Measurements from ENCODE around the gene SYT7.

DNA sequence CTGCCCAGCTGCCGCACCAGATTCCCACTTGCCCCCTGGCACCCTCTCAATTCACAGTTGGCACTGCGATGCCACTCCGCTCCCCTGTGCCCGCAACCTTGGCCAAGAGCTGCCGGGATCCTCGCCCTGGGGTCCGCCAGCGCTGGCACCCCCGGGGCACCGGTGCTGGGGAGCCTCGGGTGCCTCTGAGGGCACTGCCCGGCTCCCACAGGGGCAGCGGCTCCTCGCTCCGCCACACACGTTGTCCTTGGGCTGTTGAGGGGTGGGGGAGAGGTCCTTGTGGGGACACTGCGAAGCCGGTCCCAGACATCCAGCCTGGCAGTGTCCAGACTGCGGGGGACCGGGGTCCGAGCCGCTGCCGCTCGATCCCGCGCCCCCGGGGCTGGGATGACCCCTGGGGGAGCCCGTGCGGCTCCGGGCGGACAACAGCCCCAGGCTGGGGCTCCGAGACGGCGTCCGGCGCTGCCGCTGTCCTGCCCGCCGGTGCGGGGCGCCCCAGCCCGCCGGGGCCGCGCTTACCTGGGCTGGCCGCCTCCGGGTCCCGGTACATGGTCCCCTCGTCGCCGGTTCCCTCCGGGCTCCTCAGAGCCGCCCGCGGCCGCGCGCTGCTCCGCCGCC lies 496 bp downstream of the SYT7 start:
- TF ChIP-seq, protein P1, sequence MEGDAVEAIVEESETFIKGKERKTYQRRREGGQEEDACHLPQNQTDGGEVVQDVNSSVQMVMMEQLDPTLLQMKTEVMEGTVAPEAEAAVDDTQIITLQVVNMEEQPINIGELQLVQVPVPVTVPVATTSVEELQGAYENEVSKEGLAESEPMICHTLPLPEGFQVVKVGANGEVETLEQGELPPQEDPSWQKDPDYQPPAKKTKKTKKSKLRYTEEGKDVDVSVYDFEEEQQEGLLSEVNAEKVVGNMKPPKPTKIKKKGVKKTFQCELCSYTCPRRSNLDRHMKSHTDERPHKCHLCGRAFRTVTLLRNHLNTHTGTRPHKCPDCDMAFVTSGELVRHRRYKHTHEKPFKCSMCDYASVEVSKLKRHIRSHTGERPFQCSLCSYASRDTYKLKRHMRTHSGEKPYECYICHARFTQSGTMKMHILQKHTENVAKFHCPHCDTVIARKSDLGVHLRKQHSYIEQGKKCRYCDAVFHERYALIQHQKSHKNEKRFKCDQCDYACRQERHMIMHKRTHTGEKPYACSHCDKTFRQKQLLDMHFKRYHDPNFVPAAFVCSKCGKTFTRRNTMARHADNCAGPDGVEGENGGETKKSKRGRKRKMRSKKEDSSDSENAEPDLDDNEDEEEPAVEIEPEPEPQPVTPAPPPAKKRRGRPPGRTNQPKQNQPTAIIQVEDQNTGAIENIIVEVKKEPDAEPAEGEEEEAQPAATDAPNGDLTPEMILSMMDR (IDR thresholded peaks at IDR 0.05) = no peak
- no peak for TF ChIP-seq POLR2A (IDR thresholded peaks at IDR 0.05)

All from lower leg skin (tissue), 3 donors.